GM19099 (cell line): Measurements from ENCODE around the gene KRTAP5-1.

Experiments
- POLR2A ChIP-seq: IDR thresholded peaks from 3 replicates; pipeline ENCODE4 v1.6.1; 2011; ENCODE audit warnings: low read depth; ENCODE audit not compliant: insufficient read length; ENCODE audit errors: extremely low read depth

KRTAP5-1 gene

GRCh38 chr11:1563697-1564534 lies 21.2 kb downstream of the KRTAP5-1 start:
- no peak for TF ChIP-seq POLR2A

DNA sequence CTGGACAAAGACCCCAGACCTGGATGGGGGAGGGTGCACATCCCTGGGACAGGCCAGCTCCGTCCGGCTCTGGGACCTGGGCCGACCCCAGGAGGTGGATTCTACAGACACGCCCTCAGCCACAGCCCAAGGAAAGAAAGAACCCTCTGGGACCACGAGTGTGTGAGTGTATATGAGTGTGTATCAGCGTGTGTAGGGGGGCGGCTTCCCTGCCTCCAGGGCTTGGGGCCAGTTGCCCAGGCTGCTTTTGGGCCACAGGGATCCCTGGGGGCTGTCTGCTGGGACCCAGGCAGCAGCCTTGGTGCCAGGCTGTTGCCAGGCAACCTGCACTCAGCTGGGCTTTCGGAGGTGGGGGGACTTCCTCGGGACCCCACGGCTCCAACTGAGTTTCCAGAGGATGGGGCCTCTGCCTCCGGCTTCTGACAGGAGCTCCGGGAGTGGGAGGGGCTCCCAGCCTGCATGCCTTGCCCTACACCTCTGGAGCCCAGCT lies 21.9 kb downstream of the KRTAP5-1 start:
- no peak for TF ChIP-seq POLR2A

DNA sequence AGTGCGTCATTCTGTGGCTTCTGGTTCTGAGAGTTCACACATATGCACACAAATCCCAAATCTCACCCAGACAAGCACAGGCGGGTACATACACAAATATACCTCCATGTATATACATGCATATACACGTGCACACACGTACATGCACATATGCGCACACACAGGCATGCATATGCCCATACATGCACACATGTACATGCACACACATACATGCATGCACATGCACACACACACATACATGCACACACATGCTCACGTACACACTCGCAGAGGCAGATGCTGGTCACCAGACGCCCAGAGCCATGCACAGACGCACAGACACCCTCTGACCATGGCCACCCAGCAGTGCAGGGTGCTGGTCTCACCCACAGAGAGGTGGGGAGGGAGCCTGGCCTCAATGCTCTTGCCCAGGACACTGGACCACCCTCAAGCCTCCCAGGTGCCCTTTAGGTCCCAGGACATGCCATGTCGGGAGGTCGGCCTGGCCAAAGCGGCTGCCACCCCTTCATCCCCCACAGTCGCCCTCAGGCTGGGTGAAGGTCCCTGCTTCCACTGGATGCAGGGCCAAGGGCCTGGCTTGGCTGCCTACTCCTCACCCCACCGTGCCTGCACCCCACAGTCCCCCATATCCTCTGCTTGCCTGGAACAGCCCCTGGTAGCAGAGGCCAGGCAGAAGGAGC lies 22.5 kb downstream of the KRTAP5-1 start:
- TF ChIP-seq POLR2A, result no peak

DNA sequence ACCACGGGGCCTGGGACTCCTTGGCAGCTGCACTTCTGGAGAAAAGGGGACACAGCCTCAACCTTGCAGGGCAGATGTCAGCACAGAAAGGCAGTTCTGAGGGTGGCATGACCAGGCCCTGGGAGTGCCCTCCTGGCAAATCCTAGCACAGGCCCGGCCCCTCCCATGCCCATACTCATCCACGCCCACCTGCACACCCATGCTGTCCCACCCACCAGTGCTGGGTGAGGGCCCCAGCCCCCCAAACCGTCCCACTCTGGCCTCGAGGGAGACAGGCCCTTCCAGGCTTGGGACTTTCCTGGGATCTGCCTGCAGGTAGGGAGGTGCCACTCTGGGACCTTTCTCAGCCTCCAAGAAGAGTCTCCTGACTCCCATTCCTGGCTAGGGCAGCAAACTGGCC lies 23.1 kb downstream of the KRTAP5-1 start:
- TF ChIP-seq POLR2A, result no peak

DNA sequence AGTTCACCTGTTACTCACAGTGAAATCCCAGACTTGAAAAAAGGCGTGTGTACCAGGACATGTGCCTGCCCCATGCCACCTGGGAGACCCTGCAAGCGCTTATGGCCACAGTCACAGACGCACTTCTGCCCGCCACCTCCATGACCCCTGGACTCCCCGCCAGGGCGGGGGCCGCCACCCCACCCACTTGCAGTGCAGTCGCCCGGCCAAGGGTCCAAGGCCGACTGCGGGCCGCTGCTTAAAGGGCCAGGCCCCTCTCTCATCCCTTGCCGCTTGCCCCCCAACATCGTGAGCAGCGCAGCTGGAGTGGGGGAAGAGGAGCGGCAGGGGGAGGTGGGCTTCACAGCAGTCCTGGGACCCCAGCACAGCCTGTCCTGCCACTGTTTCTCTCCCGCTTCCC lies 23.8 kb downstream of the KRTAP5-1 start:
- TF ChIP-seq POLR2A, result no peak

DNA sequence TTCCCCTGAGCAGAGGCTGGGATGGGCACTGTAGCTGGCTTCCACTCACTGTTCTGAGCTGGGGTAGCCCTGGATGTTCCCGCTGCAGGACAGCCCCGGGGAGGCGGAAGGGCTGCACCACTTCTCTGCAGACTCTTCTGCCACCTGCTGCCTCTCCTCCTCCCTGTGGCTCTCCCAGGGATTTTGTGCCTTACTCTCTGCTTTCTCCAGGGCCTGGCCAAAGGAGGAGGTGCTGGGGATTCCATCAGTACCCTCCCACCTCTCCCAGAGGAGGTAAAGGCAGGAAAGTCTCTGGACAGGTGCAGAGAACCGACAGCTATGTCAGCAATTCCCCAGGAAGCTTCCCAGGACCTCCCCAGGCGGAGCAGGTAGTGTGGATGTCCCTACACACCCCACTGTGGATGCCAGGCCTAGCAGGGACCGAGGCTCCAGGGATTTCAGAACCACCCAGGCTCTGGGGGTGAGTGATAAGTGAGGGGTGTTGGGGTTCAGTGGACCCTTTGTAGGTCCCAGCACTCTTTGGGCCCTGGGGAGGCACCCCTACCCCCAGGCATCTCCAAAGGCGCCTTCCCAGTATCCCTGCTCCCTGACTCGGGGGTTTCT lies 24.3 kb downstream of the KRTAP5-1 start:
- TF ChIP-seq POLR2A, result no peak

- TF ChIP-seq POLR2A, result no peak
These were observed 25.0 kb downstream of the KRTAP5-1 start for GRCh38 chr11:1560002-1560648.

DNA sequence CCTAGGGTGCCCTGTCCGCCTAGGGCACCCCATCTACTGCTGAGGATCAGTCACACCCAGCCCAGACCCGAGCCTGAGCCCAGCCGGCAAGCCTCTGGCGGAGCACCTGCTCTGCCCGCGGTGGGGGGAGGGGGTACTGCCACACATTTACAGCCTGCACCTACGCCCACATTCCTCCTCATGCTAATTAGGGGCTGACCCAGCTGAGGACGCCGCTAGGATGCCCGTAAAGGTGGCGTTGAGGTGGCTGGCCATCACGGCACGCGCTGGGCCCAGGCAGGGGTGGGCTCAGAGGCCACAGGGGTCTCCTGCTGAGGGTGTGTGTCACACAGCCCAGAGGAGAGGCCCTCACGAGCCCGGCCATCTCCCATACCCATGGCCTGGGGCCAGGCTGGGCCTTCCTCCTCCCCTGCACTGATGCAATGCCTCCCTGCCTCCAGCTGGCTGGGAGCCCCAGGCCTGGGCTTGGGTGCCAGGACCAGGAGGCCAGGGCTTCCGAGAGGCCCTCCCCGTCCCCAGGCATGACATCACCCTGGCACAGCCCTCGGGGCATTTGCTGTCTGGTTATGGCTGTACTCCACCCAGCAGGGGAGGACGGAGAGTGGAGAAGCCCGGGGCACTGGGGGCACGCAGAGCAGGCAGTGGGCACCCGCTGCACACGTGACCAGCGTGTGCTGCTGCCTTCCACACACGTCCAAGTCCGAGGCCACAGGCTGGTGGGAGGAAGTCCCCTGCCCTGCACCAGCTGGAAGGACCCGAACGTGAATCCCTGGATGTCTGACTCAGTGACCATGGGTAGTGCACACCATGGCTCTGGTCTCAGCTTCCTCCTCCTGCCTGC lies 25.8 kb downstream of the KRTAP5-1 start:
- TF ChIP-seq POLR2A, result no peak

- no peak for TF ChIP-seq POLR2A
These were observed 26.3 kb downstream of the KRTAP5-1 start for GRCh38 chr11:1558775-1559110.

GRCh38 chr11:1557904-1558774 lies 26.9 kb downstream of the KRTAP5-1 start:
- no peak for TF ChIP-seq POLR2A

- TF ChIP-seq POLR2A, result no peak
These were observed 27.8 kb downstream of the KRTAP5-1 start for GRCh38 chr11:1557051-1557884.

DNA sequence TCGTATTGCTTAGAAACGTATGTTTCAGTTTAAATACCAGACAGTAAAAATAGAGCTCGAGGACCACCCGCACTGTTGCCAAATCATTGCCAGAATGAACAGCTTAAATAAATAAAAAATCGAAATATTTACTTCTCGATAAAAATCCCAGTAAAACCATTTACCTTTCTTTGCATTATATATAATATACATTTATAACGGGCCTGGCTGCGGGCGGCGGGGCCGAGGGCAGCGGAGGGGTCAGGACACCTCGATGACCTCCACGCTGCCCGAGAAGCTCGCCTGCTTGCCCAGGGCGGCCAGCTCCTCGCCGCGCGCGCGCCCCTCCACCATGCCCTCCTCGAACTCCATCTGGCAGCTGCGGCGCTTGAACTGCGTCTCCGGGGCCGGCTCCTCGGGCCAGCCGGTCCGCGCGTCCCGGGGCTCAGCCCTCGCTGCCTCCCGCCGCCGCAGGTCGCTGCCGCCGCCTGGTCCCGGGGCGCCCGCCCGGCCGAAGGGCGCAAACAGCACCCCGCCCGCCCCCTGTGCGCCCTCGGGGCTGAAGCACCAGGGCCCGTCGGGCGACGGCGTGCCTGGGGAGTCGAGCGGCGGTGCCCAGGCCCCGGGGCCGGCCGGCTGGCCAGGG lies 28.7 kb downstream of the KRTAP5-1 start:
- TF ChIP-seq POLR2A, result no peak
